Activated CD4-positive, alpha-beta T cell treated with anti-CD3 and anti-CD28 coated beads, Interleukin-2, amount 50 U/mL, for 1 hour (primary cell): Measurements from ENCODE around the gene AP2S1.
A peak's percentile ranks its signal among the peaks of the same experiment; 100 is the strongest.
"Not testable (repeated sequence)": the region's sequence is repeated elsewhere in the genome, so short reads cannot be mapped to it uniquely, and the experiment has no call there.

Source experiments
- DNase-seq: peaks from one replicate; pipeline ENCODE4 v3.0.0-alpha.2; 2020

The AP2S1 gene

DNA sequence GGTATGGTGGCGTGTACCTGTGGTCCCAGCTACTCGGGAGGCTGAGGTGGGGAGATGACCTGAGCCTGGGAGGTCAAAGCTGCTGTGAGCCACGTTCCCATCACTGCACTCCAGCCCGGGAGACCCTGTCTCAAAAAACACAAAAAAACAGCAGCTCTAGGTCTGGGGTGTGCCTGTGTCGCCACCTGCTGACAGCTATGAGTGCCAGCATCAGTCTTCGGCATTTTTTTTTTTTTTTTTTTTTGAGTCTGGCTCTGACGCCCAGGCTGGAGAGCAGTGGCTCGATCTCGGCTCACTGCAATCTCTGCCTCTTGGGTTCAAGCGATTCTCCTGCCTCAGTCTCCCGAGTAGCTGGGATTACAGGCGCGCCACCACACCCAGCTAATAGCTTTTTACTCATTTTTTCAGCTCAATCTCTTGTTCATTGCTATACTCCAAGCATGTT, 10.1 kb downstream of the AP2S1 start:
- peak; percentile 51 for DNase-seq

DNA sequence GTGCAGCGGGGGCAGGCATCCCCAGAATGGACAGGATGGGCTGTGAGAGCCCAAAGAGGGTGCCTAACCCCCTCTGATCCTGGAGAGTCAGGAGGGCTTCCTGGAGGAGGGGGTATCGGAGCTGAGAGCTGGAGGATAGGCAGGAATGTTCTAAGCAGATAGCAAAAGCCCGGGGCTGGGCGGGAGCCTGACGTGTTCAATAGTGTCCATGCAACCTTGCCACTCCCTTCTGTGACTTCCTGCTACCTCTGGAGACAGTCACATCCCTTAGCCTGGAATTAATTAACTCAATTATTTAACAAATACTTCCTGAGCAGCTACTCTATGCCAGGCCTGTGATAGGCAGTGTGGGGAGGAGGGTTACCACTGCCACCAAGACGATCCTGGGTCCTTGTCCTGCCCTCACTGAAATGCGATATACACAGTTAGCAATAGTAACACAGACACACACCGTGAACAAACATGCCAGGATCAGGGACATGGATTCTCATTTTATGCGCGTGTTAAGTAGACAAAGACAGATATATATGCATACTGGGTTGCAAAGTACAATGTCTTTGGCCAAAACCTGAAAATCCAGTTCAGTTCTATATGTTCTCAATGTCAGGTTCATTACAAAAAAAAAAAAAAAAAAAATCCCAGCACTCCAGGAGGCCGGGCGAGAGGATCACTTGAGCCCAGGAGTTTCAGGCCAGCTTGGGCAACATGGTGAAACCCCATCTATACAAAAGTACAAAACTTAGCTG, 10.7 kb downstream of the AP2S1 start:
- no peak for DNase-seq

DNA sequence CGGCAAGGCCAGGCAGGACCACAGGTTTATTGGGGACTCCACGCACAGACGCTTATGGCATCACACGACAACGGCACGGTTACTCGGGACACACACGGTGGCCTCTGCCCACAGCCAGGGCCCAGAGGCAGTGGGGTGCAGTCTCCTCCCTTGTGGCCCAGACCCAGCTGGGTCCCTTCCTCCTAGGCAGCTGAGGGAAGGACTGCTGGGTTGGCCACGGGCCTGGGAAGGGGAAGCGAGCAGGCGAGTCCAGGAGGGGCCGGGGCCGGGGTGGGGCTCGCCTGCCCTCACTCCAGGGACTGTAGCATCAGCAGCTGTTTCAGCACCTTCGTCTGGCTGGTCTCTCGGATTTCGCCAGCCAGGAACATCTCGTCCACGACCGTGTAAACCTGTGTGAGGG, 12.5 kb downstream of the AP2S1 start:
- no peak for DNase-seq

DNA sequence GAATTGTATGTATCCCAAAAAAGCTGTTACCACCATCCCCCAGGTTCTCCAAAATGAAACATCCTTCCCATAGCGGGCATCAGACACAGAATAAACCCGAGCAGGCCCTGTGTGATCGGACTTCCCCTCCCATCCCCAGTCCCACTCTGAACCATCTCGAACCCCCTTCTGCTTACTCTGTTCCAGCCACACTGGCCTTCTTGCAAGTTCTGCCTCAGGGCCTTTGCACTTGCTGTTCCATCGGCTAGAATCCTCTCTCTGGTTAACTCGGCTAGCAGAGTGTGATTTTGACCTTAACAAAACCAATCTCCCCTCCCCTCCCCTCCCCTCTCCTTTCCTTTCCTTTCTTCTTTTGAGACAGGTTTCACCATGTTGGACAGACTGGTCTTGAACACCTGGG, 15.7 kb downstream of the AP2S1 start:
- no peak for DNase-seq

DNA sequence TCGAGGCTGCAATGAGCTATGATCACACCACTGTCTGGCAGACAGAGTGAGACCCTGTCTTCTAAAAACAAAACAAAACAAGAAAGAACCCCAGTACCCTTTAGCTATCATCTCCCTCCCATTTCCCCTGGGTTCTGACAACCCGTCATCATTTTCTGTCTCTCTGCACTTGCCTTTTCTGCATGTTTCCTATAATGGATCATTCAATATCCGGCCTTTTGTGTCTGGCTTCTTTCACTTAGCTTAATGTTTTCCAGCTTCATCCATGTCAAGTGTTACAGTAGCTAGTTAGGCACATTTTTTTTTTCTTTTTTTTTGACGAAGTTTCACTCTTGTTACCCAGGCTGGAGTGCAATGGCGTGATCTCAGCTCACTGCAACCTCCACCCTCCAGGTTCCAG, 16.5 kb downstream of the AP2S1 start:
- no peak for DNase-seq

DNA sequence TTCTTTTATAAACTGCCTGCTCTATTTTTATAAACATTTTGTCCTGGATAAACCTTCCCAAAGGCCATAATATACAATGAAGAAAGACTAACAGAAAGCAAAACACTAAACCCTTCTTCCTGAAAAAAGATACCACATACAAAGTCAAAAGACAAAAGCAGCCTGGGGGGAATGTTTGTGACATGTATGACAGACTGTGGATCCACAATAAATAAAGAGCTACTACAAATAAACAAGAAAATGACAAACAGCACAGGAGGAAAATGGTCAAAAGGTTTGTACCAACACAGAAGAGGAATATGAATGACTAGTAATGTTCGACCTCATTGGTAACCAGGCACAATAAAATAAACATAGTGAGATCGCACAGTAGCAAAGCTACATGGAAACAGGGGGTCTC, 19.8 kb downstream of the AP2S1 start:
- no peak for DNase-seq

DNA sequence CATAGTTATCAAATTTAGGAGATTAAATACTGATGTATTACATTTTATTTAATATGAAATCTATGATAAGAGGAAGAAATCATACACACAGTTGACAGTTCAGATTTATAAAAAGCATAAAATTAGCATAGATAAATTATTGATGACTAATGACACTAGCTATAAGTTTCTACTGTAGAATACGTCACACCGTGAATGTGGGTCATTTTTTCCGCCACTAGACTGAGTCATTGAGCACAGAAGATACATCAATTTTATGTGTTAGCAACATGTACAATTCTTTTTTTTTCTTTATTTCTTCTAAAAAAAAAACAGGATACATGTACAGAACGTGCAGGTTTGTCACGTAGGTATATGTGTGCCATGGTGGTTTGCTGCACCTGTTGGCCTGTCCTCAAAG, 22.2 kb downstream of the AP2S1 start:
- DNase-seq = no peak

DNA sequence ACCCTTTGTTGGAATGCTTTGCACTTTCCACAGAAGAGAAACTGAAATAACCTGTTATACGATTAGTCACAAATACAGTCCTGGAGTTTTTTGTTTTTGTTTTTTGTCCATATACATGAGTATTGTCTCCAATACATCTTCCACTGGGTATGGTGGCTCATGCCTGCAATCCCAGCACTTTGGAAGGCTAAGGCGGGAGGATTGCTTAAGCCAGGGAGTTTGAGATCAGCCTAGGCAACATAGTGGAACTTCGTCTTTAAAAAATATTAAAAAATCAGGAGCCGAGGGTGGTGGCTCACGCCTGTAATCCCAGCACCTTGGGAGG, 25.0 kb downstream of the AP2S1 start:
- DNase-seq = no peak

DNA sequence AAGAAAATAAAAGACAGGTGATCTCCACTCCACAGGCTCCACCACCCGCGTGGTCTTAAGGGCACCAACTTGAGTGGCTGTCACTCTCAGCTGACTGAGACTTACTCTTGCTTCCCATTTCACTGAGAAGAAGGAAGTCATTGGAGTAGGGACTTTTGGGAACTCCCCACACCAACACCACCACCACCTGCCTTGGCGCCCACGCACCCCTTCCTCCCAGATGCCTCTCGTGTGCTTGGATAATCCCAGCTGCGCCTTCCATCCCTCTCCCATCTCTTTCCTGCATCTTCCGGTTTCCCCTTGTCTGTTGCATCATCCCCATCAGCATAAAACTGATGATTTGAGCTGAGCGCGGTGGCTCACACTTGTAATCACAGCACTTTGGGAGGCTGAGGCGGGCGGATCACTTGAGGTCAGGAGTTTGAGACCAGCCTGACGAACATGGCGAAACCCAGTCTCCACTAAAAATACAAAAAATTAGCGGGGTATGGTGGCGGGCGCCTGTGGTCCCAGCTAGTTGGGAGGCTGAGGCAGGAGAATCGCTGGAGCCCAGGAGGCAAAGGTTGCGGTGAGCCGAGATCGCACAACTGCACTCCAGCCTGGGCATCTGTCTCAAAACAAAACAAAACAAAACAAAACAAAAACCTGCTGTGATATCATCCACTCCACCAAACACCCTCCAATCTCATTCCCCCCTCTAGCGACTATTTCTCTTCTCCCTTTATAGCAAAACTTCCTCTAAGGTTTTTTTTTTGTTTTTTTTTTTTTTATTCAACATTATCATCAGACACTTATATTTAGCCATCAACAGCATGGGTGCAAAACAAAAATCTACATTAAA, 25.5 kb downstream of the AP2S1 start:
- DNase-seq = no peak

DNA sequence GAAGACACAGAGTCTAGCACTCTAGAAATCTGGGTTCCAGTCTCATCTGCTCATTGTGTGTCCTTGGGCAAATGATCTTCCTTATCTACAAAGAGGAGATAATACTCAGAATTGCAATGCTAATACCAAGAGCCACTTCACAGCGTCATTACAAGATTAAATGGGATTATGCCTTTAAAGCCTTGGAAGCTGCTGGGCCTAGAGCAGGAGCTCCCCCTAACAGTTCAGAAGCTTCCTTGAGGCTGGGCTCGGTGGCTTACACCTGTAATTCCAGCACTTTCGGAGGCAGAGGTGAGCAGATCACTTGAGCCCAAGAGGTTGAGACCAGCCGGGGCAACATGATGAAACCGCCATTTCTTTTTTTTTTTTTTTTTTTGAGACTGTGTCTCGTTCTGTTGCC, 27.6 kb downstream of the AP2S1 start:
- DNase-seq = no peak

DNA sequence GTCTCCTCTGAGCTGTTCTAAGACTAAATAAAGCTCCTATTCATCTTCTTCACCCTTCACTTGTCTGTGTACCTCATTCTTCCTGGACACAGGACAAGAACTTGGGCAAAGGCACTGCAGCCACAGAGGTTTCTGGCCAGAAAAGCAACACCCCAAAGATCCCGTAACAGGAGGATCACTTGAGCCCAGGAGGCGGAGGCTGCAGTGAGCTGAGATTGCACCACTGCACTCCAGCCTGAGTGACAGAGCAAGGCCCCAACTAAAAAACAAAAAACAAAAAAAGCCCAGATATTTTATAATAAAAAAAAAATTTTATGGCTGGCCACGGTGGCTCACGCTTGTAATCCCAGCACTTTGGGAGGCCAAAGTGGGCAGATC, 28.2 kb downstream of the AP2S1 start:
- not testable (repeated sequence) for DNase-seq

DNA sequence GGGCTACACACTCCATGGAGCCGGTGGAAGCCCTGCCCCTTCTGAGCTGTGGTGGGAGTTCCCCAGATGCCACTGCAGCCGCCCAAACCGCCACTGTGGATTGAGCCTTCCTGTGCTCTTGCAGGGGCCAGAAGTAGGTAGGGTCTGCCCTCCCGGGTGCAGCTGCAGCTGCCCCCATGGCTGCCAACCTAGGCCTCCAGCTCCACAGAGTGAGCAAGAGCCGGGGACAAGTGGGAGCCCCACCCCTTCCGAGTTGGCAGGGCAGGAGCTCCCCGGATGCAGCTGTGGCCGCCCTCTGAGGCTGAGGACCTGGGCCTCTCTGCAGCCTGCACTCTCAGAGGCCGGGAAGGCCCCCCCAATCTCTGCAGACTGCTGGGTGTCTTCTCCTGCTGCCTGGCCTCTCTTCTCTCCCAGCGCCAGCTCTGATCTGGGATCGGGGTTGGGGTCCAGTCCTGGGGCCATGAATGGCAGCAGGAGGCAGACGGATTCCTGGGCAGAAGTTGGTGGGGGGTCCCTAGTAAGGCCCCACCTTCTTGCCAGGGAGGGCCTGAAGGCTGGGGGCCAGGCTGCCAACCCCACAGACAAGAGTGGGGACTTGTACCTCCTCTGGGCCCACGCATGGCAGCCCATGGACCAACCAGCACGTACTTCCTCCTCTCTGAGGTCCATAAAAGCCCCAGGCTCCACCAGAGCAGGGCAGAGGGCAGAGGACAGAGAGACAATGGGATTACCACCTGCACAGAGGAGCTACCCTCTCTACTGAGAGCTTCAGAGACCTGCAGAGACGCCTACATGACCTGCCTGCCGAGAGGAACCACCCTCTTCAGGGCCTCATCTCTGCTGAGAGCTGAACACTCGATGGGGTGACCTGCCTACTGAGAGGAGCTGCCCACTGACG, 28.9 kb downstream of the AP2S1 start:
- DNase-seq = peak; percentile 50

DNA sequence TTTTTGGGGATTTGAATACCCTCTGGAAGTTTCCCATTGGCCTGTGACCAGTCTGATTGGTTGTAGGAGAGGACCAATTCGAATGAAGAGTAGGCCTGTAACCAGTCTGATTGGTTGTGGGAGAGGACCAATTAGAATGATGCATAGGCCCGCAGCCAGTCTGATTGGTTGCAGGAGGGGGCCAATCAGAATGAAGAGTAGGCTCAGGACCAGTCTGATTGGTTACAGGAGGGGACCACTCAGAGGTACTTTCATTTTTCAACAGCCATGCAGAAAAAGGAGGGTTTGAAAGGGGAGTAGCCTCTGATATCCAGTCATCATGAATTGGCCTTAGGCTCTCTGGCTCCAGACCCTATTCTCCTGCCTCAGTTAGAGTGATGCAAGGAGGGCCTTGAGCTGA, 31.8 kb downstream of the AP2S1 start:
- no peak for DNase-seq

DNA sequence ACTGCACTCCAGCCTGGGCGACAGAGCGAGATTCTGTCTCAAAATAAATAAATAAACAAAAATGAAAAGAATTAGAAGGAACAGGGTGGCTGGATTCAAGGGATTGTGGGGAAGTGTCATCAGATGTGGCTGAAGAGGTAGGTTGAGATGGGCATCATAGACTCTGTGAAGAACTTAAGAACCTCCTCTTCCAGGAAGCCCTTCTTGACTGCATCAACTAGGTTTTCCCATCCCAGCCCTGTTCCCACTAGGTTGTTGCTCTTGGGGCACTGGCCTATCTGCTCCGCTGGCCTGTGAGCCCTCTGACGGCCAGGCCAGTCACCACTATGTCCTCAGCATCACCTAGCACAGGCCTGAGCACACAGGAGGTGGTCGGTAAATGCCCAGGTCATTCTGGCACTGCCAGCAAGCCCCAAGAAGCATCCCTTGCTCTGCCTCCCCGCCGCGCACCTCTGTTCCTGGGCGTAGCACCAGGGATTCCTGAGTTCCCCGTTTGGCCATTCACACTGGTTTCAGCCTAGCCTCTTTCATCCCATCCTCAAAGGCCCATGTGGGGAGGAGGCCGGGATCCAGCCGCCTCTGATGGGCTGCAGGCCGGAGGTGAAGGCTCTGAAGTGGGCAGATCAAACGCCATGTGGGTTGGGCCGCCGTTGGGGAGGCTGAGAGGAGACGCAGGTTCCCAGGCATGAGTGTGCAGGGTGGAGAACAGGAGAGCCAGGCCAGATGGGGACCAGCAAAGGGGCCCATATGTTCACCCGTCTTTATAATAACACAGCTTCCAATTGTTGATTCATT, 34.6 kb downstream of the AP2S1 start:
- no peak for DNase-seq

DNA sequence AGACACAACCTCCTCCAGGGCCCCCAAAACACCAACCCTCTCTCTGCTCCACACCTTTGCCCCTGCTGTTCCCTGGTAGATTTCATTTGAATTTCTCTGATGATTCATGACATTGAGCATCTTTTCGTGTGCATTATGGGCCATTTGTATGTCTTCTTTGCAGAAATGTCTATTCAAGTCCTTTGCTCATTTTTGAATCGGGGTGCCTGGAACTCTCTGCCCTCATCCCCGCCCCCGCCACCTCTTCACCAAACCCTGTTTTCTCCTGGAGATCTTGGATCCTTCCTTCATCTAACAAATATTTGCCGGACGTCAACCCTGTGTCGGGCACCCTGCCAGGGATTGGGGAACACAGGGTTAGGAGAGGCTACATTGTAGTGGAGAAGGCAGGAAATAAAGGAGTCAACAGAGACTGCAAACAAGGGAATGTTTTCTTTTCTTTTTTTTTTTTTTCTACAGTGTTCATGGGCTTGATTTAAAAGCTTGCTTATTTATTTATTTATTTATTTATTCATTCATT, 36.7 kb downstream of the AP2S1 start:
- DNase-seq = no peak

DNA sequence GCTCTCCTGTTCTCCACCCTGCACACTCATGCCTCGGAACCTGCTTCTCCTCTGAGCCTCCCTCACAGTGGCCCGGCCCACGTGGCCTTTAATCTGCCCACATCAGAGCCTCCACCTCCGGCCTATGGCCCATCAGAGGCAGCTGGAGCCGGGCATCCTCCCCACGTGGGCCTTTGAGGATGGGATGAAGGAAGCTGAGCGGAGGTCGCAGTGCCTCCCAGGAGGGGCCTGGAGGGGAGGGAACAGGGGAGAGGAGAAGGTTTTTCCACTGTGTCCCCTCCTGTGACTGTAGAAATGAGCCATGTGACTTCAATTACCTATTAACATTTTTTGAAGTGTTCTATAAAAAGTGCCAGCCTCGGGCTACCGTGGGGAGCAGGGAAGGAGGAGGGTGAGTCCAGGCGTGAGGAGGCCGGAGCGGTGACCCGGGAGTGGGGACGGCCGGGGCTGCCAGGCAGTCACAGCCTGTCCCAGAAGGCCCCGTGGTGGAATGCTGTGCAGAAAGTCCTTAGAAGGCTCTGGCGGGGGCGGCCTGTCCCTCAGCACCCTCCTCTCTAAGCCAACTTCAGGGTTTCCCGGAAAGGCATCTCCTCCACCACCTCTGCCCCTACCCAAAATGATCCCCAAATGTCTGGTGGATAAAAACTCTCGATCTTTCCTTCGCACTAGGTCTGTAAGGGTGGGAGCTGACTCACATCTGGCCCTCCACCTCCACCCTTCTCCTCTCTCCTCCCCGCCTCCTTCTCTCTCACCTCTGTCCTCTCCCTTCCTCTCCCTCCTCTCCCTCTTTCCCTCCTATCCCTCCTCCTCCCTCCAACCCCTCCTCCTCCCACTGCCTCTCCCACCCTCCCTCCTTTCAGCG, 37.4 kb downstream of the AP2S1 start:
- no peak for DNase-seq

DNA sequence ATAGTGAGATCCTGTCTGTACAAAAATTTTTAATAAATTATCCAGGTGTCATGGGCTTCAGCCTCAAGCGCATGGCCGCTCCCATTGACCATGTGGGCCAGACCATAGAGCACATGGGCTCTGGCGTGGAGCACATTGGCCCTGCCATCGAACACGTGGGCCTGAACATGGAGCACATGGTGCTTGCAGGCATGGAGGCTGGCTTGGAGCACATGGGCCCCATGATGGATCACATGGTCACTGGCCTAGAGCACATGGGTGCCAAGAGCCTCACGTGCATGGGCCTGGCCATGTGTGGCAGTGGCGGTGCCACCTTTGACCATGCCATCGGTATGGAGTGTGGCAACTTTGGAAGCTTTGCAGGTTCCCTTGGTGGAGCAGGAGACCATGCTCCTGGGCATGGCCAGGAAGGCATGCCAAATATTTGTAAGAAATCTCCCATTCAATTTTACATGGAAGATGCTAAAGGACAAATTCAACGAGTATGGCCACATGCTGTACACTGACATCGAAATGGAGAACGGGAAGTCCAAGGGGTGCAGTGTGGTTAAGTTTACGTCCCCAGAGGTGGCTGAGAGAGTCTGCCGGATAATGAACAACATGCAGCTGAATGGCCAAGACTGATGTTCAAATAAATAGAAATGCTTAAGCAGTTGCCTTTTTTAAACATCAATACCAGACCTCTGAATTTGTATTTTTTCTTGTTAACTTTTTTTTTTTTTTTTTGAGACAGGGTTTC, 40.9 kb downstream of the AP2S1 start:
- DNase-seq = no peak

DNA sequence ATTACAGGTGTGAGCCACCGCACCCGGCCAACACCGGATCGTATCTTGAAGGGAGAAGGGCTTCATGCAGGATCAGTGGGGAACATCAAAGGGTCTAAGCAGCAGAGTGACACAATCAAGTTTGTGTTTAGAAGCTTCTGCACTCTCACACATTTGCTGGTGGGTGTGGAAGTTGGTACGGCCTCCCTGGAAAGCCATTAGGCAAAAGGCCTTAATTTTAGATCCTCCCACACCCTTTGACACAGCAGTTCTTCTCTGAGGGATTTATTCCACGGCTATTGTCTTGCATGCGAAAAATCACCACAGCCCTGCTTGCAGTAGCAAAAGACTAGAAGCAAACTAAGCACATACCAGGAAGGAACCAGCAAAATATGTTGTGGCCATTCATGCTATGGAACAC, 44.0 kb downstream of the AP2S1 start:
- DNase-seq = no peak

DNA sequence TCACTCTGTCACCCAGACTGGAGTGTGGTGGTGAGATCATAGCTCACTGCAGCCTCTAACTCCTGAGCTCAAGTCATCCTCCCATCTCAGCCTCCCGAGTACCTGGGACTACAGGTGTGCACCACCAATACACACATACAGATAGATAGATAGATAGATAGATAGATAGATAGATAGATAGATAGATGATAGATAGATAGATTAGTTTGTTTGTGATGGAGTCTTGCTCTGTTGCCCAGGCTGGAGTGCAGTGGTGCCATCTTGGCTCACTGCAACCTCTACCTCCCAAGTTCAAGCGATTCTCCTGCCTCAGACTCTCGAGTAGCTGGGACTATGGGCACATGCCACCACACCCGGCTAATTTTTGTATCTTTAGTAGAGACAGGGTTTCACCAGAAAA, 46.2 kb downstream of the AP2S1 start:
- DNase-seq = not testable (repeated sequence)

DNA sequence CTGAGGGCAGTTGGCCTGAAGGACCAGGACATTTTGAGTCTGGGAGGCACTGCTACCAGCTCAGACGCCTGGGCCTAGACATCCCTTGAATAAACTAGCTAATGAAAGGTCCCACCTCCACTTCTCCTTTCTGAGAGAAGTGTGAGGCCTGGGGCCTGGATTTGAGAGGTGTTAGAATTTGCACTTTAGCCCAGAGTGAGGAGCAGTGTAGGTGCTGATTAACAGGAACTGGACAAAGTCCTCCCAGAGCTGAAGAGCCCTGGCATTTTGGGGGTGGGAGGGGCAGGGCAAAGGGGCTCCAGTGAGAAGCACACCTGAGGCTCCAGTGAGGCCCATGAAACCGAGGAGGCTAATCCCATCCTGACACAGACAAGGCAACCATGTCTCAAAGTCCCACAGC, 47.1 kb downstream of the AP2S1 start:
- no peak for DNase-seq

DNA sequence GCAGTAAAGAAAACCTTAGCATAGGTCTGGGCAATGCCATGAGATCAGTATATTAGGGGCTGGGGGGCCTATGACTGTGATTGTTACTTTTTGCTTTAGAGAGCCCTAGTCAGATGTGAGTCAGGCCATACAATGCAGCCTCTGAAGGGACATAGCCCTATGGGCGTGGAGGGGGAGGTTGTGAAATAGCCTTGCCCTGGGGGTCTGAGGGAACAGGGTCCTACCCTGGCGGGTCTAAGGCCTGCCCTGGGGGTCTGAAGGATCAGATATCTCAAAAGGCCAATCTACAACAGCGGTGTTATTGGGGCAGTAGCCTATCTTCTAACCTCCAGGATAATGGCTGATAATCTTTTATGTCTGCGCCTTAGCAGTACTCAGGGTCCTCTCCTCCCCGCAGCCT, 48.5 kb downstream of the AP2S1 start:
- DNase-seq = no peak
